Uterus (tissue), 4 donors: ENCODE results near the gene ASIC2. TPM values are rescaled to one million over a fixed set of nuclear protein-coding genes. Genes with fewer than 3 reads are reported as not detected.

Source experiments
- DNase-seq, 2 donors: peaks; one replicate each; pipeline ENCODE4 v3.0.0-alpha.2; 2019 to 2020
- H3K27ac ChIP-seq, 2 donors: fragments of 200-600 bp; sonication (generic); 1 replicate in 1 of 2; 2 replicates in 1 of 2; pipeline ENCODE4 v1.5.1; 2016 to 2018
- H3K27me3 ChIP-seq, 2 donors: fragments of 200-600 bp; sonication (generic); one replicate each; pipeline ENCODE4 v1.5.1; 2018 to 2019; ENCODE audit warnings: control low read depth in 1 of 2
- H3K36me3 ChIP-seq, 2 donors: fragments of 200-600 bp; sonication (generic); one replicate each; pipeline ENCODE4 v1.5.1; 2019; ENCODE audit warnings: control low read depth in 1 of 2
- H3K4me1 ChIP-seq, 2 donors: fragments of 200-600 bp; sonication (generic); one replicate each; pipeline ENCODE4 v1.5.1; 2018 to 2019; ENCODE audit warnings: control low read depth in 1 of 2
- H3K4me3 ChIP-seq, 2 donors: fragments of 200-600 bp; sonication (generic); 1 replicate in 1 of 2; 2 replicates in 1 of 2; pipeline ENCODE4 v1.5.1; 2018 to 2019; ENCODE audit warnings: mild to moderate bottlenecking in 1 of 2
- H3K9me3 ChIP-seq, 2 donors: fragments of 200-600 bp; sonication (generic); one replicate each; pipeline ENCODE4 v1.5.1; 2019; ENCODE audit warnings: control low read depth in 1 of 2
- POLR2A ChIP-seq, 2 donors: fragments of 450-650 bp; IDR thresholded peaks; one replicate each; pipeline ENCODE4 v1.6.1; 2016; ENCODE audit warnings: antibody characterized with exemption in 2 of 2, mild to moderate bottlenecking in 1 of 2, moderate library complexity in 1 of 2
- intact Hi-C: fragments of 100-400 bp; cut with DNase I; formaldehyde crosslinking; loops from one replicate; pipeline ENCODE4 v1.15.1; 2023; ENCODE audit warnings: low total_unique reads
- total RNA-seq, 4 donors: library from RNA; depleted of rRNA in 3 of 4; stranded (reverse); fragments of >200 nt in 3 of 4; gene quantifications; one replicate each; pipeline versions ENCODE4 v1.1.0 to v1.2.4, GENCODE V29; 2014 to 2023
- TF ChIP-seq, protein P1 (sequence below), 4 experiments: fragments of 200-600 bp in 2 of 4; fragments of 450-650 bp in 2 of 4; sonication (generic) in 2 of 4; IDR thresholded peaks; one replicate each; pipeline ENCODE4 v1.5.1; 2016 to 2019; ENCODE audit warnings: antibody characterized with exemption in 4 of 4, mild to moderate bottlenecking in 2 of 4, moderate library complexity in 1 of 4
- donor health status: DM: yes; HTN: yes; CAD: no.

The ASIC2 gene
- total RNA-seq, 4 donors from 2014 or later, result 1.2 to 1.4 TPM; not detected in 2

DNA sequence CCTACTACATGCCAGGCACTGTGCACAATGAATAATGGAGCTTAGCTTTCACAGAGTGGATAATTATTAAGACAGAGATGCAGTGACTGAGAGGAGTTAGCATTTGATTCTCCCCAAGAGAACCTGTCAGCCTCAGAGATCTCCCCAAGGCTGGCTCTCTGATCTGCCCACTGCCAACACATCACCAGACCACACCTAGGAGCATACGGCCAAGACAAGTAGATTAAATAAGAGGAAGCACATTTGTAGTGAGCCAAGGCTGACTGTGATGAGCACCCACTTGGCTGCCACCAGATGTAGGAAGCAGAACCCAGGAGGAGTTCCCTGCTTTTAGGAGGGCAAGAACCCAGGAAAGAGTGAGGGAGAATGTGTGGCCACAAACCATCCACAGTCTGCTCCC is 171.3 kb downstream of the ASIC2 start:
- Histone ChIP-seq H3K4me1 (no peaks in the 10 kb centered on the region), H3K27me3 (no peaks in the 10 kb centered on the region), H3K36me3 (no peaks in the 10 kb centered on the region), H3K4me3 (no peak overlapping the region), H3K9me3 (no peaks in the 10 kb centered on the region), H3K27ac (no peak overlapping the region)
- TF ChIP-seq, protein P1, sequence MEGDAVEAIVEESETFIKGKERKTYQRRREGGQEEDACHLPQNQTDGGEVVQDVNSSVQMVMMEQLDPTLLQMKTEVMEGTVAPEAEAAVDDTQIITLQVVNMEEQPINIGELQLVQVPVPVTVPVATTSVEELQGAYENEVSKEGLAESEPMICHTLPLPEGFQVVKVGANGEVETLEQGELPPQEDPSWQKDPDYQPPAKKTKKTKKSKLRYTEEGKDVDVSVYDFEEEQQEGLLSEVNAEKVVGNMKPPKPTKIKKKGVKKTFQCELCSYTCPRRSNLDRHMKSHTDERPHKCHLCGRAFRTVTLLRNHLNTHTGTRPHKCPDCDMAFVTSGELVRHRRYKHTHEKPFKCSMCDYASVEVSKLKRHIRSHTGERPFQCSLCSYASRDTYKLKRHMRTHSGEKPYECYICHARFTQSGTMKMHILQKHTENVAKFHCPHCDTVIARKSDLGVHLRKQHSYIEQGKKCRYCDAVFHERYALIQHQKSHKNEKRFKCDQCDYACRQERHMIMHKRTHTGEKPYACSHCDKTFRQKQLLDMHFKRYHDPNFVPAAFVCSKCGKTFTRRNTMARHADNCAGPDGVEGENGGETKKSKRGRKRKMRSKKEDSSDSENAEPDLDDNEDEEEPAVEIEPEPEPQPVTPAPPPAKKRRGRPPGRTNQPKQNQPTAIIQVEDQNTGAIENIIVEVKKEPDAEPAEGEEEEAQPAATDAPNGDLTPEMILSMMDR (IDR thresholded peaks at IDR 0.05), result no peak
- intact Hi-C loops, result no loop called here
- no peak for DNase-seq

GRCh38 chr17:33121272-33121671 is 171.8 kb downstream of the ASIC2 start:
- Histone ChIP-seq H3K36me3 (no peaks in the 10 kb centered on the region), H3K27me3 (no peaks in the 10 kb centered on the region), H3K9me3 (no peaks in the 10 kb centered on the region), H3K4me1 (no peaks in the 10 kb centered on the region), H3K27ac (no peak overlapping the region), H3K4me3 (no peak overlapping the region)
- intact Hi-C loops, result no loop called here
- no peak for DNase-seq
- TF ChIP-seq POLR2A (IDR thresholded peaks at IDR 0.05), result no peak
- TF ChIP-seq, protein P1 (IDR thresholded peaks at IDR 0.05), result no peak

DNA sequence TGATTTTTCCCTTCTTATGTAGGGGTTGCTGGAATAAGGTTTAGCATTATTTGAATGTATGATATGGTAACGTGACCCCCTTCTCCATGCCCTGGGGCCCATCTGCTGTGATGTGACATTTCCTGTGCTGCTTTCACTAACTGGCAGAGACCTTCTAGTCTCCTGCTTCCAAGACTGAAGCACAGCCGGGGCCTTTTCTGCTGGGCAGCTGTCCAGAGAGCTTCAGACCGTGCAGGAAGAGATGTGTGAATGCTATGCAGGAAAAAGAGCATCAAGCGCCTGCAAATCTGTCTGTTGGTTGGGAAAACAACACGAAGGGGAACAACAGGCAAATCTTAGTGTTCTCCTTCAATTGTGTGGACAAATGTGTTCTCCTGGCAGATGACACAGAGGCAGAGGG is 173.0 kb downstream of the ASIC2 start:
- intact Hi-C loops, result no loop called here
- Histone ChIP-seq H3K9me3 (no peaks in the 10 kb centered on the region), H3K27me3 (no peaks in the 10 kb centered on the region), H3K36me3 (no peaks in the 10 kb centered on the region), H3K4me3 (no peak overlapping the region), H3K27ac (no peak overlapping the region), H3K4me1 (no peaks in the 10 kb centered on the region)
- DNase-seq, result no peak
- TF ChIP-seq, protein P1 (IDR thresholded peaks at IDR 0.05), result no peak
- no peak for TF ChIP-seq POLR2A (IDR thresholded peaks at IDR 0.05)

DNA sequence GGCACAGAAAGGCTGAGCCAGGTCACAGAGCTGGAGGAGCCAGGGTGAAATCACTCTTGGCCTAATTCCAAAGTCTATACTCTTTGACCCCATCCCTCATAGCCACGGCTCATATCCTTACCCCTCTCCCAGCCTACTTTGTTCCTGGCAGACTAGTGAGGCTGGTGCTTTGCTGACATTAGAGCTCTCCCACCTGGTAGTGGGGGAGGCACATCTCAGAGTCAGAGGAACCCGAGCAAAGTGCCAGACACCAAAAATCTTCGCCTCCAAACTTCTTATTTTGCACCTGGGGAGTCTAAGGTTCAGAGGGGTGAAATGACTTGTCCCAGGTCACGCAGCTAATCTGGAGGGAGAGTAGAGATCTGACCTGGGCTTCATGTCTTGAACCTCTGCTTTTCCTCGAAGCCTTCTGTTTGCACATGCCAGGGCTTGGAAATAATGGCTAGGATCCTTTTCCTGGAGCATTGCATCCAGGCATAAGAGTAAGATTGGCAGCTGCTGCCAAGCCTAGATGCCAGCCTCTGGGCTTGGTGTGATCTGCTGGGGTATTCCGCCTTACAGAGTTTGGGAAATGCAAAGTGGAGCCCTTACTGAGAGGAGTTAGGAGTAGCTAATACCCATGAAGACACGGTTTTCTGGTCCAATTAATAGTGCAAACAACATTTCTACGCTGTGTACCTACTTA is 174.6 kb downstream of the ASIC2 start:
- Histone ChIP-seq H3K4me1 (no peaks in the 10 kb centered on the region), H3K36me3 (no peaks in the 10 kb centered on the region), H3K9me3 (no peaks in the 10 kb centered on the region), H3K4me3 (no peak overlapping the region), H3K27me3 (no peaks in the 10 kb centered on the region), H3K27ac (no peak overlapping the region)
- TF ChIP-seq, protein P1 (IDR thresholded peaks at IDR 0.05), result no peak
- DNase-seq, result no peak
- intact Hi-C loops, result no loop called here

GRCh38 chr17:33116021-33116551 is 177.0 kb downstream of the ASIC2 start:
- intact Hi-C loops, result no loop called here
- Histone ChIP-seq H3K27ac (peak overlapping the region in 1 of 2 donors; percentile 26), H3K9me3 (no peaks in the 10 kb centered on the region), H3K4me1 (no peaks in the 10 kb centered on the region), H3K4me3 (no peak overlapping the region), H3K36me3 (no peaks in the 10 kb centered on the region), H3K27me3 (no peaks in the 10 kb centered on the region)
- peak in 1 of 2 donors; percentile 16 for DNase-seq
- TF ChIP-seq POLR2A (IDR thresholded peaks at IDR 0.05), result no peak
- TF ChIP-seq, protein P1 (IDR thresholded peaks at IDR 0.05), result no peak
